Common myeloid progenitor, CD34-positive (primary cell): ENCODE data around the gene GRB2.
"Not testable (repeated sequence)": the region's sequence is repeated elsewhere in the genome, so short reads cannot be mapped to it uniquely, and the experiment has no call there.

Experiments used
- CTCF ChIA-PET: fragments of 350-600 bp; sonication (Branson Sonifier 250); formaldehyde crosslinking; loops from one replicate; lab custom pipeline; 2021; ENCODE audit warnings: antibody characterized with exemption; lab: Charles Lee
- POLR2A ChIA-PET: fragments of 350-600 bp; sonication (Branson Sonifier 250); formaldehyde crosslinking; loops from one replicate; lab custom pipeline; 2021; ENCODE audit warnings: antibody characterized with exemption; lab: Charles Lee
- DNase-seq, 3 donors: peaks; one replicate each; pipeline versions ENCODE4 v3.0.0 to v3.0.0-alpha.2; 2013
- H3K27ac ChIP-seq, 2 experiments: 1 replicate in 1 of 2; 2 replicates in 1 of 2; pipeline ENCODE4 v1.7.0; 2013; ENCODE audit warnings: inconsistent platforms in 2 of 2, low read length in 2 of 2, mild to moderate bottlenecking in 2 of 2, low read depth in 1 of 2, moderate library complexity in 1 of 2; ENCODE audit not compliant: severe bottlenecking in 2 of 2, insufficient read depth in 1 of 2, poor library complexity in 1 of 2
- H3K27me3 ChIP-seq, 5 experiments: replicated peaks in 2 of 5; 1 replicate in 3 of 5; 2 replicates in 2 of 5; pipeline versions ENCODE4 v1.6.1 to v1.7.0; 2013; ENCODE audit warnings: low read length in 4 of 5, mild to moderate bottlenecking in 2 of 5, moderate library complexity in 2 of 5, inconsistent platforms in 1 of 5; ENCODE audit not compliant: insufficient read depth in 5 of 5, control insufficient read depth in 4 of 5
- H3K36me3 ChIP-seq, 4 experiments: 1 replicate in 2 of 4; 2 replicates in 2 of 4; pipeline versions ENCODE4 v1.6.1 to v1.7.0; 2013; ENCODE audit warnings: low read length in 3 of 4, control low read depth in 1 of 4, mild to moderate bottlenecking in 1 of 4; ENCODE audit not compliant: control insufficient read depth in 4 of 4, insufficient read depth in 4 of 4
- H3K4me1 ChIP-seq, 4 experiments: 1 replicate in 3 of 4; 2 replicates in 1 of 4; pipeline versions ENCODE4 v1.6.1 to v1.7.1; 2013; ENCODE audit warnings: low read length in 3 of 4, mild to moderate bottlenecking in 3 of 4, control low read depth in 1 of 4, inconsistent platforms in 1 of 4, moderate library complexity in 1 of 4; ENCODE audit not compliant: control insufficient read depth in 4 of 4, insufficient read depth in 4 of 4; ENCODE audit errors: control extremely low read depth in 1 of 4
- H3K4me3 ChIP-seq, 7 experiments: 1 replicate in 4 of 7; 2 replicates in 3 of 7; pipeline versions ENCODE4 v1.5.1 to v1.7.0; 2013; ENCODE audit warnings: mild to moderate bottlenecking in 7 of 7, low read length in 6 of 7, moderate library complexity in 6 of 7, inconsistent platforms in 2 of 7, low read depth in 2 of 7, control low read depth in 1 of 7; ENCODE audit not compliant: insufficient read depth in 4 of 7, control insufficient read depth in 1 of 7; ENCODE audit errors: extremely low read depth in 1 of 7
- H3K9me3 ChIP-seq, 5 experiments: 1 replicate in 4 of 5; 2 replicates in 1 of 5; pipeline versions ENCODE4 v1.6.1 to v1.7.1; 2013; ENCODE audit warnings: low read length in 4 of 5, mild to moderate bottlenecking in 2 of 5, inconsistent platforms in 1 of 5, low read depth in 1 of 5, moderate library complexity in 1 of 5; ENCODE audit not compliant: control insufficient read depth in 4 of 5, insufficient read depth in 2 of 5; ENCODE audit errors: control extremely low read depth in 1 of 5
- WGBS: methylation state at CpG from one replicate; pipeline ENCODE4 v1.1.5; 2013; ENCODE audit not compliant: insufficient coverage; 5-methylcytosine and 5-hydroxymethylcytosine counted together

Gene GRB2

GRCh38 chr17:75367838-75368789 is 37.4 kb downstream of the GRB2 start:
- H3K36me3 ChIP-seq = peaks cover 0 to 17% (median 0%) of the 10 kb centered on the region in 4 experiments
- H3K9me3 ChIP-seq, H3K27me3 ChIP-seq, H3K4me3 ChIP-seq, DNase-seq: not testable (repeated sequence)
- peak overlapping the region in 1 of 2 experiments; percentile 50 for H3K27ac ChIP-seq
- POLR2A ChIA-PET = interaction anchor here (1.0 kb wide), 1 partner anchor 10 kb away, joined by 3 read pairs; no protein-coding TSS in a partner anchor
- peaks cover under 1 to 36% (median 20%) of the 10 kb centered on the region in 4 experiments for H3K4me1 ChIP-seq
- CTCF ChIA-PET = interaction anchor here (0.9 to 1.7 kb wide), 6 partner anchors 10 to 48 kb away, joined by 3 to 6 read pairs (median 3); no protein-coding TSS in a partner anchor
- WGBS = 100% methylated on average over 13 of the region's 25 CpGs

- Histone ChIP-seq H3K4me3 (no peak overlapping the region), H3K9me3 (no peaks in the 10 kb centered on the region), H3K27ac (peak overlapping the region in 1 of 2 experiments; percentile 50), H3K4me1 (peaks cover 9 to 41% (median 25%) of the 10 kb centered on the region in 4 experiments), H3K27me3 (no peaks in the 10 kb centered on the region), H3K36me3 (peaks cover 0 to 14% (median 0%) of the 10 kb centered on the region in 4 experiments)
- peak in 2 of 3 donors; percentile 22 to 35 for DNase-seq
- CTCF ChIA-PET = interaction anchor here (0.9 to 2.3 kb wide), 3 partner anchors 27 to 48 kb away, joined by 3 to 5 read pairs (median 3); no protein-coding TSS in a partner anchor
- POLR2A ChIA-PET = no interaction called here
- 100% methylated on average over 1 of the region's 1 CpG for WGBS
Observed at GRCh38 chr17:75367312-75367711, 38.2 kb downstream of the GRB2 start.

DNA sequence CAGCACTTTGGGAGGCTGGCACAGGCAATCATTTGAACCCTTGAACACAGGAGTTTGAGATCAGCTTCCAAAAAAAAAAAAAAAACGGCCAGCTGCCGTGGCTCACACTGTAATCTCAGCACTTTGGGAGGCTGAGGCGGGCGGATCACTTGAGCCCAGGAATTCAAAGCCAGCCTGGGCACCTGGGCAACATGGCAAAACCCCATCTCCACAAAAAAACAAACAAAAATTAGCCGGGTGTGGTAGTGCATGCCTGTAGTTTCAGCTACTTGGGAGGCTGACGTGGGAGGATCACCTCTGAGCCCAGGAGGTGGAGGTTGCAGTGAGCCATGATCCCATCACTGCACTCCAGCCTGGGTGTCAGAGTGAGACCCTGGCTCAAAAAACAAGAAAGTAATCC is 39.0 kb downstream of the GRB2 start:
- WGBS = 100% methylated on average over 5 of the region's 6 CpGs
- ChIA-PET CTCF (interaction anchor here (0.6 to 2.3 kb wide), 6 partner anchors 10 to 101 kb away, joined by 3 to 10 read pairs (median 3); no protein-coding TSS in a partner anchor), POLR2A (interaction anchor here (0.6 kb wide), 1 partner anchor 40 kb away, joined by 5 read pairs; no protein-coding TSS in a partner anchor)
- Histone ChIP-seq H3K4me3 (no peak overlapping the region), H3K36me3 (peaks cover 0 to 9% (median 0%) of the 10 kb centered on the region in 4 experiments), H3K27ac (no peak overlapping the region), H3K9me3 (no peaks in the 10 kb centered on the region), H3K27me3 (no peaks in the 10 kb centered on the region), H3K4me1 (peaks cover 10 to 47% (median 29%) of the 10 kb centered on the region in 4 experiments)
- DNase-seq = no peak

DNA sequence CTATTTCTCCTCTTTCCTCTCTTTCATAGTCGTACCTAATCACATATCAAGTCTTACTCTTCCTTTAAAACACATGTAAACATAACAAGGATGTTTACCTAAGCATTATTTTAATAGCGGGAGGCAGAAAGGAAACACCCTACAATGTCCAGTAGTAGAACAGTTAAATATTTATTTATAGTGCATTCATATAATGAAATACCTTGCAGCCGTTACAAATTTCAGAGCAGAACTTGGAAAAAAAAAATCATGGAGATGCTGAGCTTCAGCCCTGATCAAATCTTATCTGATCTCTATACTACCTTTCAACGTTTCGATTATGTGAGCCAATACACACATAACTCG is 39.6 kb downstream of the GRB2 start:
- ChIA-PET POLR2A (interaction anchor here (0.6 kb wide), 1 partner anchor 39 kb away, joined by 5 read pairs; no protein-coding TSS in a partner anchor), CTCF (interaction anchor here (0.6 to 2.3 kb wide), 6 partner anchors 9 to 100 kb away, joined by 3 to 10 read pairs (median 3); no protein-coding TSS in a partner anchor)
- H3K36me3 ChIP-seq = peaks cover 0 to 5% (median 0%) of the 10 kb centered on the region in 4 experiments
- H3K4me3 ChIP-seq = peak overlapping the region in 1 of 7 experiments; percentile 8
- no CpG with 5 or more reads among the region's 6 CpGs for WGBS
- peak overlapping the region in 1 of 2 experiments; percentile 3 for H3K27ac ChIP-seq
- no peaks in the 10 kb centered on the region for H3K9me3 ChIP-seq
- H3K4me1 ChIP-seq = peaks cover 16 to 52% (median 32%) of the 10 kb centered on the region in 4 experiments
- DNase-seq = no peak
- no peaks in the 10 kb centered on the region for H3K27me3 ChIP-seq

DNA sequence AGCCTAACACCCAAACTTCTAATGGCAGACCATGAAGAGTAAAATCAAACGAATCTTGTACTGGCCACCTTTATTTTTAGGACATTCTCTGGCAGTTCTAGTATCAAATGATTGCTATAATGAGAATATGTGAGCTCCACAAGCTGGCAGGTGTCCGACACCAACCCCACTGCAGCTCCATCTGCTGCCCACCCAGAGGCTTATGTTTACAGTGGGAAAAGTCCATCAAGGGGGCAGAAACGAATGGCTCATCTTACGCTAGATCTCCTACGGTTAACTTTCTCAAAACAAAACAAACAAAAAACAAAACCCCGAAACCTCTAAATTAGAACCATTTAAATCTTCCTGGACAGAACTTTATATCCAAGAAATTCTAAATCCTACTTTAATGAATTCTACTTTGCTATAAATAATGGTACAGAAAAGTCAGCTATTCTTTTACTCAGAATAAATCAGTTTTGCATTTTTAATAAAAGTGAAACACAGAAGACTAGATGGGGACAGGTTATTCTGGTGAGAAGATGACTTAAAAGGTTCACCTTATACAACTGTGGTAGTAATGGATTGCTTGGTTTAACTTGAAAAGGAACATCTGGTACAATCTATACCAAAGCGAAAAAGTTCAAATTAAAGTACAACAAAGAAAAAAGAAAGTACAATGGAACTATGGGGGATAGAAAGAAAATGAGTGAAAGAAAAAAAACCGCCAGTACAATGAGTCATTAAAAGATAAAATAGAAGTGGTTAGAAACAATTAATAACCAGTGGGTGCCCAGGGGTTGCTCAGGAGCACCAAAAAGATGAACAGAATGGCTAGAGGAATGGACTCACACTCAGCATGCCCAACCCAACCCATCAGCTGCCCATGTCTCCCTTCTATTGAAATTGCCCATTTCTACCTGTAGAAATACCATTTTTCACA is 40.2 kb downstream of the GRB2 start:
- 86% methylated on average over 3 of the region's 8 CpGs for WGBS
- CTCF ChIA-PET = interaction anchor here (0.7 to 2.3 kb wide), 11 partner anchors 8 to 95 kb away, joined by 3 to 10 read pairs (median 3); no protein-coding TSS in a partner anchor
- peak overlapping the region in 1 of 2 experiments; percentile 3 for H3K27ac ChIP-seq

DNA sequence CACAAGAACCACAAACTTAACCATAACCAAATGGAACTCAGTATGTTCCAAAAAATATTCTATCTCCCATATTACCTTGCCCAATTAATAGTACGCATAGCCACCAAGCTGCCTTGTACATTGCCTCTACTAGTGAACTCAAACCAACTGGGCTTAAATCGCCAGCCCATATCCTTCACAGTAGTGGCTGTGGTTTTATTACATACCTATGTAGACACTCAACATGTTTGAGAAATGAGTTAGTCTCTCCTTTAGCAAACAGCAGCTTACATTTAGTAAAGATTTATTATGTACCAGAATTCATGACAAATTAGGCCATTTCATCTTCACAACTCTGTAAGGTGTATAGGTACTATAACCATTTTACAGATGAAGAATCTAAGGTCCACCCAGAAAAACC is 41.4 kb downstream of the GRB2 start:
- no peak overlapping the region for H3K27ac ChIP-seq
- H3K9me3 ChIP-seq = no peaks in the 10 kb centered on the region
- no peaks in the 10 kb centered on the region for H3K27me3 ChIP-seq
- H3K4me3 ChIP-seq = no peak overlapping the region
- POLR2A ChIA-PET = interaction anchor here (0.8 to 1.3 kb wide), 2 partner anchors 30 to 135 kb away, joined by 4 to 8 read pairs; no protein-coding TSS in a partner anchor
- H3K36me3 ChIP-seq = no peaks in the 10 kb centered on the region
- 92% methylated on average over 2 of the region's 2 CpGs for WGBS
- no peak for DNase-seq
- CTCF ChIA-PET = interaction anchor here (1.0 to 2.3 kb wide), 6 partner anchors 10 to 94 kb away, joined by 3 to 7 read pairs (median 4); no protein-coding TSS in a partner anchor
- H3K4me1 ChIP-seq = peaks cover 19 to 66% (median 41%) of the 10 kb centered on the region in 4 experiments

More for the DNA sequence above, 40.2 kb downstream of the GRB2 start:
- DNase-seq = peak in 1 of 3 donors; percentile 40
- Histone ChIP-seq H3K36me3 (peaks cover 0 to 3% (median 0%) of the 10 kb centered on the region in 4 experiments), H3K9me3 (no peaks in the 10 kb centered on the region), H3K27me3 (no peaks in the 10 kb centered on the region), H3K4me1 (peaks cover 19 to 58% (median 37%) of the 10 kb centered on the region in 4 experiments), H3K4me3 (peak overlapping the region in 1 of 7 experiments; percentile 8)
- POLR2A ChIA-PET = interaction anchor here (0.8 to 1.3 kb wide), 2 partner anchors 29 to 134 kb away, joined by 4 to 8 read pairs; no protein-coding TSS in a partner anchor
